GM18858 (cell line): ENCODE data around the gene NBR1.
"Not testable (repeated sequence)": the region's sequence is repeated elsewhere in the genome, so short reads cannot be mapped to it uniquely, and the experiment has no call there.

ENCODE experiments used
- ATAC-seq: cut with Tn5 transposase; IDR thresholded peaks from one replicate; pipeline ENCODE4 v1.9.1; 2021; ENCODE audit not compliant: unreplicated experiment

Gene NBR1

DNA sequence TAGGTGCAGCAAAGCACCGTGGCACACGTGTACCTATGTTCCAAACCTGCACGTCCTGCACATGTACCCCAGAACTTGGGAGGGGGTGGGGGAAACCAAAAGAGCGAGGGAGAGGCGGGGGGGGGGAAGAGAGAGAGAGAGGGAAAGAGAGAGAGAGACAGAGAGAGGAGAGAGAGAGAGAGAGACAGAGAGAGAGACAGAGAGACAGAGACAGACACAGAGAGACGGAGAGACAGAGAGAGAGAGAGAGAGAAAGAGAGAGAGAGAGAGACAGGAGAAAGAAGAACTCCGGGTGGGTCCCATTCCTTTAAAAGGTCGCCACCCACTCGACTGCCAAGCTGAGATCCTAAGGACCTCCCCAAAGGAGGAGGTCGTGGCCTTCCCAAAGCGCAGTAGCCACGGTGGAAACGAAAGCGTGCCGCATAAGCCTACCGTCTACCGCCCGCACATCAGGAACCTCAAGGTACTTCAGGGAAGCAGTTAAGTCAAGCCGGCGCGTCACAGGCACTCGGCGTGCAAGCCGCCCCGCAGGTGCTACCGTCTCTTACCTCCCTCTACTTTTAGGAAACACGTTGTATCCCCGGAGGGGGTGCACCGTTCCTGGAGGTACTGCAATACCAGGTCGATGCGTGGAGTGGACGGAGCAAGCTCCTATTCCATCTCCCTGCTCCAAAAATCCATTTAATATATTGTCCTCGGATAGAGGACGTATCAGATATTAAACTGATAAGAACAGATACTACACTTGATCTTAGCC lies 69.8 kb downstream of the NBR1 start:
- not testable (repeated sequence) for ATAC-seq

DNA sequence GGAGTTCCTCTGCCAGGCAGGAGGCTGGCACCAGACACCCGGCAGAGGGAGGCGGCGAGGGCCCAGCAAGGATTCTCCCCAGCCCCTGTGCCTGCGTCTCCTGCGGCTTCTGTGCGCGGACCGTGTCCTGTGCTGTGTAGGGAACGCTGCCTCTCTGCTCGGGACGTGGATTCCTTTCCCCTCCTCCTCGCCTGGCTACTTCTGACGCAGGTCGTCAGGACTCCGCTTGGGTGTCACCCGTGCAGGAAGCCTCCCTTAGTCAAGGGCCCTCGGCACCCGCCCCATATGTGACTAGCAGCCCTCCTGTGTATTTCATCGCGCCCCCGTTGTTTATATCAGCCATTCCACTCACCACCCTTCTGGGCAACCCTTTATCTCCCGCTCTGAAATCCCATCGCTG lies 75.4 kb downstream of the NBR1 start:
- not testable (repeated sequence) for ATAC-seq
